ENCODE results near the gene ALDH1B1. TPM values are rescaled to one million over a fixed set of nuclear protein-coding genes. Genes with fewer than 3 reads are reported as not detected.
"Not testable (repeated sequence)": the region's sequence is repeated elsewhere in the genome, so short reads cannot be mapped to it uniquely, and the experiment has no call there.

The ALDH1B1 gene
- total RNA-seq, 1 donor from 2014 or later, result 18.4 TPM

DNA sequence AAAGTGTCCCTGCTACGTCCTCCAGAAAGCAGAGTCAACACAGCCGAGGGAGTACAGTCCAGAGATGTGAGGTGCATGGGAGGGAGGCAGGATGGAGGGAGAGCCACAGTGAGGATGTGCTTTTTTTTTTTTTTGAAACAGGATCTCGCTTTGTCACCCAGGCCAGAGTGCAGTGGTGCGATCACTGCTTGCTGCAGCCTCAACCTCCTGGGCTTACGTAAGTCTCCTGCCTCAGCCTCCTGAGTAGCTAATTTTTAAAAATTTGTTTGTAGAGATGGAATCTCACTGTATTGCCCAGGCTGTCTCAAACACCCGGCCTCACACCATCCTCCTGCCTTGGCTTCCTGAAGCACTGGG is 33.2 kb upstream of the ALDH1B1 start:
- DNase-seq (ENCODE audit: missing footprints), result peak; percentile 30
- ATAC-seq, result no peak
- intact Hi-C loops (cut with DNase I), result no loop called here

DNA sequence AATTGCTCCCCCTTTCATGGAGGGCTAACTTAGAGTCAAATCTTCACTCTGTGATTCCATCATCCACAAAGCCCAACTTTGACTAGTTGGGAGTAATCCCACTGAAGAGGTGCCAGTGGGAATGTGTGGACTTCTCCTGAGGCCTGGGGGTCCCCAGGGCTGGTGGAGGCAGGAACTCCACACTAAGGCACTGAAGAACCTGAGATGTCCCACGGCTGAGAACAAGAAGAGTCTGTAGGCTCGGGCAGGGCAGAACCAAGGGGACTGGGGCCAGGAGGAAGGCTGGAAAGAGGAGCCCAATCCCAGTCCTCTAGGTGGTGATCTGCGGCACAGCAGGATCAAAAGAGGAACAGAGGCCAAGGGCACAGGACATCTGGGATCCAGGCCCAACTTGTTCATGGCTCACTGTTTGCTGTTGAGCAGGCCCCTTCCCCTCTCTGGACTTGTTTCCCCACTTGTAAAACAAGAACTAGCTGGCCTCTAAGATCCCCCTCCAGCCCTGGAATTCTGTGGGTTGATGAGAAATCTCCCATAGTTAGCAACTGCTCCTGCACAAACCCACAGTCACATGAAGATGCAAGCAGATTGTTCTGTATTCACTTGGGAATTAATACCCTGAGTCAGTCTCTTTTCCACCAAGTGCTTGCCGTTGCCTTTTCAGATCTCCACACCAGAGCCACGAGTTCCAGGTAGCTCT is 32.7 kb upstream of the ALDH1B1 start:
- intact Hi-C loops (cut with DNase I), result loop anchor here (5.0 kb wide), 1 partner anchor 273 kb away; no protein-coding TSS in a partner anchor
- DNase-seq (ENCODE audit: missing footprints) (peak; percentile 33), ATAC-seq (no peak)

DNA sequence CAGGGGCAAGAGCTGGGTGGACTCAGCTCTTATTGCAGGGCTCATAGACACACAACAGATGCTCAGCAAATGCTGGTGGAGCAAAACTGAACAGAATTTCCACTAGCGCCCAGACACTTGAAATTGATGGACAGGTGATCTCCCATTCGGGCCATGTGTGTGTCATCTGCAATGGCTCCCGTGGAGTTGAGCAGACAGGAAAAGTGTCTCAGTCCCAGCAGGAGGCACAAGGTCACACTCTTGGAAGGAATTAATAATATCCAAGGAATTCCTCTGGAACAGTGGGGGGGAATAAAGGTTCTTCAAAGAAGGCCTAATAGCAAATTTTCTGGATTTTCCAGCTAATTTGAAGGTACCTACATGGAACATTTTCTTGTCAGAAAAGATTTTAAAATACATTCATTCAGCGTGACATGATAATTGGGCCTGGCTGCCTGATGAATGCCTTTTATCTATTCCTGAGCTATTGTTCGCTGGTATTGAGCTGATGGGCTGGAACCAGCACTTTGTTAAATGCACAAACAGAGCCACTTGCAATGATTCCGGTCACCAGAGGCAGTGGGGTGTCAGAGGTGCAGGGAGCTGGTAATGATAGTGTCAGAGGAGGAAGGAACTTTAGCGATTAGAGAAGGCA is 31.5 kb upstream of the ALDH1B1 start:
- no peak for ATAC-seq
- intact Hi-C loops (cut with DNase I), result loop anchor here (5.0 kb wide), 1 partner anchor 274 kb away; no protein-coding TSS in a partner anchor

DNA sequence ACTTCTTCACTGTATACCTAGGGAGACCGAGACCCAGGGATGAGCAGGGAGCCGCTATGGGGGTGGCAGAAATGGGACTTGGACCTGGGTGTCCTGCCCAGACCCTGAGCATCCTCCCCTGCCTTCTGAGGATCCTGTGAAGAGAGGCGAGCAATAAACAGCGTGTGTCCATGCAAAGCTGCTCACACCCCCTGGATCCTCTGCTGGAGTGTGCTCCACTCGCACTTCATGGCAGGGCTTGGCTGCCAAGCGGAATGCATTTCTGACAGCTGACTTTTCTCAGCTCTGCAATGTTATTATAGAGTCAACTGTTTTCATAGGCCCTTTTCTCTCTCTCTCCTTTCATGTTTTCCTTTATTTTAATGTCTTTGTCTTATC is 31.0 kb upstream of the ALDH1B1 start:
- intact Hi-C loops (cut with DNase I), result loop anchor here (5.0 kb wide), 1 partner anchor 274 kb away; no protein-coding TSS in a partner anchor
- no peak for ATAC-seq
- peak; percentile 22 for DNase-seq (ENCODE audit: missing footprints)

More for the DNA sequence above, 31.5 kb upstream of the ALDH1B1 start:
- DNase-seq (ENCODE audit: missing footprints), result no peak

DNA sequence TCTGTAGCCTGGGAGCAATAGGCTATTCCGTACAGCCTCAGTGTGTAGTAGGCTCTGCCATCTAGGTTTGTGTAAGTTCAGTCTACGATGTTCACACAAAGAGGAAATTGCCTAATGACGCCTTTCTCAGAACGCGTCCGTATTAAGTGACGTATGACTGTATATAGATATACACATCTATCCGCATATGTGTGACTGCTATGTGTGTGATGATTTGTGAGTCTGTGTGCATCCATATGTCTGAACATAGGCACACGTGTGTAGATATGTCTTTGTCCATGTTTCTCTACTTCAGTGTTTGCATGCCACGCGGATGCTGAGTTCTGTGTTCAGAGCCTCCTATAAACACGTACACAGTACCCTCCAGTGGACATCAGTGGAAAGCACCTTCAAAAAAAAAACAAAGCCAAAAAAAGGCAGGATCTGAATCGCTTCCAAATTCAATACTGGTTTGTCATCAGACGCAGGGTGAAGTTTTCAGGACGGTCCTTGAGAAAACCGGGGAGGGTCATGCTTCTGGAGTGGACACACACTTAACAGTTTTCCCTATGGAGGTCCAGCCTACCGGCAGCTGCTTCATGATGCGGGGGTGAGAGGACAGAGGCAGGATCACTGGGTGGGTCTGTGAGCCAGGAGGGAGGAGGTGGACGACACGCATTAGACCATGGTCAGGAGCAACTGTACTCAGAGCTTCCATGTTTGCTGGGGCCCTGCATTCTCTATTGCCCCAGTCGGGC is 29.5 kb upstream of the ALDH1B1 start:
- peak; percentile 78 for ATAC-seq
- intact Hi-C loops (cut with DNase I), result loop anchor here (2.0 to 5.0 kb wide), 3 partner anchors 276 to 616 kb away; no protein-coding TSS in a partner anchor
- no peak for DNase-seq (ENCODE audit: missing footprints)

DNA sequence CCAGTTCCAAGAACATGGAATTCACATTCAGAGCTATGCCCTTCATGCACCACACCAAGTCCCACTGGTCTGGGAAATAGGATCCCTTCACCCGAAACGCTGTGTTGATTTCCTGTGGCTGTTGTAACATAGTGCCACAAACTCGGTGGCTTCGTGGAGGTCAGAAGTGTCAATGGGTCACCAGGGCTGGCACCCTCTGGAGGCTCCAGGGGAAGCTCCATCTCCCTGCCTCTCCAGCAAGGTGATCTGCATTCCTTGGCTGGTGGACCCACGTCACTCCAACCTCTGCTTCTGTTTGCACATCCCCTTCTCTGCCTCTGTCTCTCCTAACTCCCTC is 28.9 kb upstream of the ALDH1B1 start:
- intact Hi-C loops (cut with DNase I), result loop anchor here (2.0 to 5.0 kb wide), 3 partner anchors 276 to 617 kb away; no protein-coding TSS in a partner anchor
- ATAC-seq (no peak), DNase-seq (ENCODE audit: missing footprints) (no peak)

DNA sequence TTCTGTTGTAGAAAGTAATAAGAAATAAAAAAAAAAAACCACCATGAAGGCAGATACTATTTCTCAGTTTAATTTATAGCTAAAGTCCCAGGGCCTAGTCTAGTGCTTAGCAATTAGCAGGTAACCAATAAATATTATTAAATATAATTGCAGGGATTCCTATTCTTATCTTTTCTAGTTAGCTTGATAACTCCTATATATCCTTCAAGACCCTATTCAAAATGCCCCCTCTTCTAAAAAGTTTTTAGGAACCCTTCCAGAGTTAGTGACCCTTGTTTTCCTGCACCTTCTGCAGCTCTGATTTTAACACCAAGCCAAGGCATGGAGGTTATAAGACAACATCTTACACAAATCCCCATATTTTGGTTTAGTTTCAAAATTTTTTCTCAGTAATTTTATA is 24.6 kb upstream of the ALDH1B1 start:
- DNase-seq (ENCODE audit: missing footprints), result no peak
- intact Hi-C loops (cut with DNase I), result no loop called here
- no peak for ATAC-seq

DNA sequence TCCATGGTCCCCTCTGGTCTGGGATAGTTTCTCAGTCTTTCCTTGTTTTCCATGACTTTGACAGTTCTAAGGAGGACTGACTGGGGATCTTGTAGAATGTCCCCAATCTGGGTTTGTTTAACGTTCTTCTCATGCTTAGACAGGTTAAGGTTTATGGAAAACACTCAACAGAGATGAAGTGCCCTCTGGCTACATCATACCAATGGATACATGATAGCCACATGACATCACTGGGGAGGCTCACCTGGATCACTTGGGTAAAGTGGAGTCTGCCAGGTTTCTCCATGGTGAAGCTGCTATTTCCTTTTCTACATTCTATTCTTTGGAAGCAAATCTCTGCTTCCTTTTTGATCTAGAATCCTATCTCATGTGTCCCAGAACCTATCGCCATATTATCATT is 23.8 kb upstream of the ALDH1B1 start:
- ATAC-seq (no peak), DNase-seq (ENCODE audit: missing footprints) (no peak)
- intact Hi-C loops (cut with DNase I), result loop anchor here (1.0 kb wide), 1 partner anchor 11 kb away; no protein-coding TSS in a partner anchor

DNA sequence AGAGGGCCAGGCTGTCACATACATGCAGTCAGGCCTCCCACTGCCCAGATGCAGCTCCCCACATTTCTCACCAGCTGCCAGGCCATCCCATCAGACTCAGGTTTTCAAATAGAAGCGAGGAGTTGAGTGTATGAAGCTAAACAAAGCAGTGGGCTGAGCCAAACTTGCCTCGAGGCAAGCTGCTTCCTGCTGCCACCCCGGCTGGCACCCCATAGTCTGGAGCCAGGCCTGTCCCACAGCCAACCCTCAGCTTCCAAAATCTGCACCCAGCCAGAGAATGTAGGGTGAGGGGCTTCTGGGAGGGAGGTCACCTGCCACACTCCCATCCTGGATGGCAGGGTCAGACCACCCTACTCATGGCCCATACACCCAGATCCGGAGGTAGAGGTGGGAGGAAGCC is 22.3 kb upstream of the ALDH1B1 start:
- DNase-seq (ENCODE audit: missing footprints) (no peak), ATAC-seq (no peak)
- intact Hi-C loops (cut with DNase I), result no loop called here

DNA sequence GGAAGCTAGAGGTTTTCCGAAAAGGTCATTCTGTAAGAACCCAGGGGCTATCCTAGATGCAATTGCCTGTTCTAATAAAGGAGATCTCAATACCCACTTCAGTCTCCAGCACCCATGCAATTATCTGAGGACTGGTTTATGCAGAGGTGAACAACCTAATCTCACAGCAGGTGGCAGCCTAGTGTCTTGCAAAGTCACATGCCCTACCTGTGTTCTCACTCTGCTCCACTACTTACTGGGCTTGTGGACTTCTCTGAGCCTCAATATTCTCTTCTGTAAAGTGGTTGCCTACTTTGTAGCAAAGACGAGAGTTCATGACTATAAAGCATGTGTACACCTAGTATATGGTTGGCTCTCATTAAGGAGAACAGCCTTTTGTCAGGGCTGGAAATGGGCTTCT is 21.0 kb upstream of the ALDH1B1 start:
- intact Hi-C loops (cut with DNase I), result no loop called here
- DNase-seq (ENCODE audit: missing footprints), result no peak

DNA sequence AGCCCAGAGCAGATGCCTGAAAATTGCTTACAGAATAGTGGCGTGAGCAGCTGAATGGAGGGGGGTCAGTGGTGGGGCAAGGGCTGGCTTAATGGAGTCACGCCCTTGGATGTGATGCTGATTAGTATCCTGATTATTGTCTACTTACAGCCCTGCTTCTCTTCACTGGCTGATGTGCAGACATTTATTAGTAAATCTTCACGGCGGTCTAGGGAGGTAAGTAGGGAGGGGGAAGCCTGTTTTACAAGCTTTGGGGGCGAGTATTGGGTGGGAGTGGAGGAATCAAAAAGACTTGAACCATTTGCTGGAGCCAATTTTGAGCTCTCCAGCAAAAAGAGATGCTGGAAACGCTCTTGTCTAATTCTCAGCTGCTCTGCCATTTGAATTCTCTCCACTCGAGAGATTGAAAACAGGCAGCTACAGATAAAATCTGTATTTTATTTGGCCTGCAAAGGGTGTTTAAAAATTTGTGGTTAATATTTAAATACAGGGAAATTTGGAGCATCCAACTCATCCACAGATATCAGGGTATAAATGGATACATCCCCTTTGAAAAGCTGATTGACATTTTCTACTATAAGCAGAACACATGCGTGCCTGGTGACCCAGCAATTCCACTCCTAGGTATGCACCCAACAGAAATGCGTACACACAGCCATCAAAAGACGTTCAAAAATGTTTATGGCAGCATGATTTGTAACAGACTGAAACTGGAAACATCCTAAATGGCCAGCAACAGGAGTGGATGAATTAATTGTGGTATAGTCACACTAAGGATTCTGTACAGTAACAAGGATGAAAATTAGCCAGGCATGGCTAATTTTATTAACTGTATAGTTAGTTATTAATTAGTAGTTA is 19.5 kb upstream of the ALDH1B1 start:
- ATAC-seq (no peak), DNase-seq (ENCODE audit: missing footprints) (no peak)
- intact Hi-C loops (cut with DNase I), result no loop called here

More for the DNA sequence above, 21.0 kb upstream of the ALDH1B1 start:
- no peak for ATAC-seq

DNA sequence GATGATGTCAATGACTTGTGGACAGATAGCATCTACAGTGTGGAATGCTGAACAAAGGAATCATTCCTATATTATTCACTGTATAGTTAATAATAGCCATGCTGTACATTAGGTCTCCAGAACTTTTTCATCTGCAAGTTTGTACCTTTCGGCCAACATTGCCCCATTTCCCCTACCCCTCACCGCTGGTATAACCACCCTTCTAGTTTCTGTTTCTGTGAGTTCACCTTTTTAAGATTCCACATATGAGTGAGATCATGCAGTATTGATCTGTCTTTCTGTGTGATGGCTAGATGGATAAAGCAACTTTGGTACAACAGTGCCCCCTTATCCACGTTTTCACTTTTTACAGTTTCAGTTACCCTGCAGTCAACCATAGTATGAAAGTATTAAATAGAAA is 18.8 kb upstream of the ALDH1B1 start:
- intact Hi-C loops (cut with DNase I), result no loop called here
- ATAC-seq (no peak), DNase-seq (ENCODE audit: missing footprints) (no peak)

DNA sequence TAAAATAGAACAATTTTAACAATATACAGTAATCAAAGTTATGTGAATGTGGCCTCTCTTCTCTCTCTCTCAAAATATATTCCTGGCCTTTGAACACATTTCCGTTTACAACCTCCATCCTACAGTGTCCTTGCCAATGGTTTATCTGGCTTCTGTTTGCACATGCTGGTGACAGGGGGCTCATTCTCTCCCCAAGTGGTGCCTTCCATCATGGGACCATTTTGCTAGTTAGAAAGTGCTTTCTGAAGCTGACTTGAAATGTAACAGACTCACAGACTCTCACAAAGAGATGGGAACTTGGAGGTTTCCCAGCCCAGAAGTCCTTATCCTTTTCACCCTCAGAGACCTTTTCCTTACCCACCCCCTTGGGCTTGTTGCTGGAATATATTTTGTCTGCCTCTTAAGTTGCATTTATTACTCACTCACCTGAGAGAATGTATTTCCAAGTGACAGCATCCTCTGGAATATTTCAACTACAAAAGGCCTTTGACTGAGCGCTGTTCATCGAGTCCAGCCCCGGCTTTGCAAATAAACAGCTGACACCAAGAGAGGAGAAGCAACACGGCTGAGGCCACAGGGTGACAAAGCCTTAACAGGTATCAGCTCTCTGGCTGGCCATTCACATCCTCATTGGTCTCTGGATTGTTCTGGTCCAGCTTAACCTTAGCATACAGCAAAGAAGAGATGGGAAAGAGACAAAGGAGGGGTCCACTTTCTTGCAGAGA is 17.5 kb upstream of the ALDH1B1 start:
- DNase-seq (ENCODE audit: missing footprints) (no peak), ATAC-seq (no peak)
- intact Hi-C loops (cut with DNase I), result no loop called here

DNA sequence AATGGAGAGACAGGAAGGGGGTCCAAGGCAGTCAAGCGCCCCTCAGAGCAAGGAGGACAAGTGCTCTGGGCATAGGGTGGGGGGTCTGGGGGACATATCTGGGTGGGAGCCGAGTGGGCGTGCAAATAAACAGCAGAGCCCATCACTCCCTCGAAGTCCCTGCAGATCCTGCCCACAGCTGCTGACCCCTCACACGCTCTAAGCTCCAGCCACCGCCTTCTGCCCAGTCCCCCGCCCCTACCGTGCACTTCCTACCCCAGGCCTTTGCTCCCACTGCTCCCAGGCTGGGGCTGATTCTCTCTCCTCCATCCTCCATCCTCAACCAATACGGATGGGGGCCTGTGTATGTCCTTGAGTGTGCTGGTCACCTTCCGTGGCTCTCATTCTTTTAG is 16.9 kb upstream of the ALDH1B1 start:
- DNase-seq (ENCODE audit: missing footprints) (no peak), ATAC-seq (no peak)
- intact Hi-C loops (cut with DNase I), result no loop called here

DNA sequence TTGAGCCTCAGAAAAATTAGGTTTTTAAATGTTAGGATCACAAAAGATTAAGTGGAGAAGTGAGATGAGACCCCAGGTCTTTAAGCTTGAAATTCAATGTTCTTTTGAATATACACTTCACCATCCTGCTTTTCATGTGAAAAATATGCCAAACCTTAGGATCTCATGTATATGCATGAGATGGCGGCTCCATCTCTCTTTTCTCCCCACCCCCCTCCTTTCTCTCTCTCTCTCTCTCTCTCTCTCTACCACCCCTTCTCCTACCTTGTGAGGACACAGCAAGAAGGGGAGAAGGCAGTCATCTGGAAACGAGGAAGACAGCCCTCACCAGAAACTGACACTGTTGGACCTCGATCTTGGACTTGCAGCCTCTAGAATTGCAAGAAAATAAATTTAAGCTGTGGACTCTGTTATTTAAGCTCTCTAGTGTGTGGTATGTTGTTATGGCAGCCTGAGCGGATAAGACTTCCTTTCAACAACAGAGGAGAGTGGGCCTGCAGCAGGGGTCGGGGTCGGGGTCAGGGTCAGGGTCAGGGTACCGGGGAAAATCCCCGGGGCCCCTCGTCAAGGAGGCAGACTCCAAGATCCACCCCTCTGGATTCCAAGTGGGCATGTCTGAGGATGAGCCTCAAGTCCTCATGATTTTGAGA is 16.4 kb upstream of the ALDH1B1 start:
- ATAC-seq, result no peak
- intact Hi-C loops (cut with DNase I), result no loop called here
- DNase-seq (ENCODE audit: missing footprints), result no peak

DNA sequence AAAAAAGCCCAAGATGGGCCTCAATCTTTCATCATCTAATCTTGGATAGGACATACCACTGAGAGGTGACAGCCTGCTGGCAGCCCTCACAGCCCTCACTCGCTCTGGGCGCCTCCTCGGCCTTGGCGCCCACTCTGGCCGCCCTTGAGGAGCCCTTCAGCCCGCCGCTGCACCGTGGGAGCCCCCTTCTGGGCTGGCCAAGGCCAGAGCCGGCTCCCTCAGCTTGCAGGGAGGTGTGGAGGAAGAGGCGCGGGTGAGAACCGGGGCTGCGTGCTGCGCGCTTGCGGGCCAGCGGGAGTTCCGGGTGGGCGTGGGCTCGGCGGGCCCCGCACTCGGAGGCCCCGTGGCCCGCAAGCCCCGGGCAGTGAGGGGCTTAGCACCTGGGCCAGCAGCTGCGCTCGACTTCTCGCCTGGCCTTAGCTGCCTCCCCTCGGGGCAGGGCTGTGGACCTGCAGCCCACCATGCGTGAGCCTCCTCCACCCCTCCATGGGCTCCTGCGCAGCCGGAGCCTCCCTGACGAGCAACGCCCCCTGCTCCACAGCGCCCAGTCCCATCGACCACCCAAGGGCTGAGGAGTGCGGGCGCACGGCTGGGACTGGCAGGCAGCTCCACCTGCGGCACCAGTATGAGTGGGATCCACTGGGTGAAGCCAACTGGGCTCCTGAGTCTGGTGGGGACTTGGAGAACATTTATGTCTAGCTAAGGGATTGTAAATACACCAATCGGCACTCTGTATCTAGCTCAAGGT is 15.0 kb upstream of the ALDH1B1 start:
- DNase-seq (ENCODE audit: missing footprints); ATAC-seq; intact Hi-C loops (cut with DNase I): not testable (repeated sequence)

DNA sequence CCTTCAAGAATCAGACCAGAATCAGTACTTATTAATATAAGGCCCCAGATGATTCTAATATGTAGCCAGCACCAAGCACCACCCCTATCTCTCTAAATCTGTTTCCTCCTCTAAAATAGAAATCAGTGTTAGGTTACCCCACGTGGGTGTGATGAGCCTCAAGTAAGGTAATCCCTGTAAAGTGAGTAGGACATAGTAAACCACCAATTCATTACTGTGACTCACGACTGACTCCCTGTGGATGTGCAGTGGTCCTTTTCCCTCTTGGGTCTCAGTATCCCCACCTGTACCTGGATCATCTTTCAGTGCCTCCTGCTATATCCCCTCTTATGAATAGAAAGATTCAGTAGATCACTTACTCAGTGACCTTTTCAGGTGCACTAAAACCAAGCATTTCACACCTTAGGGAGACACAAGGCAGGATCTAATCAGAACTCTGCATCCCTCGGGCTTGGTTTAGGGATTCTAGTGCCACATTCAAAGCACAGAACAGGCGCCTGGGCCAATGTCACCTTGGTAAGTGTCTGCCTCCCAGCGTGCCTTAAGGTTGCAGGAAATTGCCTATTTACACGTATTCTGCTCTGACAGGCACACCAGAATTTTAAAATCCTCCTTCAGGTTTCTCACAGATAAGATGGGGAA is 12.2 kb upstream of the ALDH1B1 start:
- DNase-seq (ENCODE audit: missing footprints), result no peak
- intact Hi-C loops (cut with DNase I), result no loop called here
- no peak for ATAC-seq
